Colonic mucosa (tissue), 4 donors: ENCODE data around the gene GBX2. TPM values are rescaled to one million over a fixed set of nuclear protein-coding genes. Genes with fewer than 3 reads are reported as not detected.

ENCODE experiments used
- DNase-seq: peaks from one replicate; pipeline ENCODE4 v3.0.0-alpha.2; 2020
- H3K27ac ChIP-seq: fragments of 200-600 bp; one replicate; pipeline ENCODE4 v1.8.0; 2021
- H3K27me3 ChIP-seq: fragments of 200-600 bp; one replicate; pipeline ENCODE4 v1.8.0; 2021
- H3K36me3 ChIP-seq: fragments of 200-600 bp; one replicate; pipeline ENCODE4 v1.8.0; 2021
- H3K4me1 ChIP-seq: fragments of 200-600 bp; one replicate; pipeline ENCODE4 v1.8.0; 2021; ENCODE audit warnings: mild to moderate bottlenecking
- H3K4me3 ChIP-seq: fragments of 200-600 bp; one replicate; pipeline ENCODE4 v1.8.0; 2021
- H3K9ac ChIP-seq, 2 donors: one replicate each; pipeline ENCODE4 v1.7.0; 2013; ENCODE audit warnings: control low read depth in 2 of 2, low read depth in 2 of 2, low read length in 2 of 2
- H3K9me3 ChIP-seq: fragments of 200-600 bp; one replicate; pipeline ENCODE4 v1.8.0; 2021
- CTCF ChIP-seq: fragments of 200-600 bp; IDR thresholded peaks from one replicate; pipeline ENCODE4 v1.8.0; 2022; ENCODE audit warnings: antibody characterized with exemption, mild to moderate bottlenecking
- intact Hi-C: fragments of 100-400 bp; cut with DNase I; formaldehyde crosslinking; loops from one replicate; pipeline ENCODE4 v1.14.1; 2022
- total RNA-seq, 2 donors: library from RNA; stranded (reverse); fragmentation: NEBNext Ultra II Directional in 1 of 2; extraction: Animal tissue kit (Norgen Biotek cat#: 25700) in 1 of 2; gene quantifications; one replicate each; pipeline ENCODE4 v1.2.1, GENCODE V29; 2021
- donor health status: healthy.
- donor health status: DM: no; HTN: no; CAD: no.
- donor health status: DM: no; HTN: no; CAD: no.

The GBX2 gene
- not detected for total RNA-seq

DNA sequence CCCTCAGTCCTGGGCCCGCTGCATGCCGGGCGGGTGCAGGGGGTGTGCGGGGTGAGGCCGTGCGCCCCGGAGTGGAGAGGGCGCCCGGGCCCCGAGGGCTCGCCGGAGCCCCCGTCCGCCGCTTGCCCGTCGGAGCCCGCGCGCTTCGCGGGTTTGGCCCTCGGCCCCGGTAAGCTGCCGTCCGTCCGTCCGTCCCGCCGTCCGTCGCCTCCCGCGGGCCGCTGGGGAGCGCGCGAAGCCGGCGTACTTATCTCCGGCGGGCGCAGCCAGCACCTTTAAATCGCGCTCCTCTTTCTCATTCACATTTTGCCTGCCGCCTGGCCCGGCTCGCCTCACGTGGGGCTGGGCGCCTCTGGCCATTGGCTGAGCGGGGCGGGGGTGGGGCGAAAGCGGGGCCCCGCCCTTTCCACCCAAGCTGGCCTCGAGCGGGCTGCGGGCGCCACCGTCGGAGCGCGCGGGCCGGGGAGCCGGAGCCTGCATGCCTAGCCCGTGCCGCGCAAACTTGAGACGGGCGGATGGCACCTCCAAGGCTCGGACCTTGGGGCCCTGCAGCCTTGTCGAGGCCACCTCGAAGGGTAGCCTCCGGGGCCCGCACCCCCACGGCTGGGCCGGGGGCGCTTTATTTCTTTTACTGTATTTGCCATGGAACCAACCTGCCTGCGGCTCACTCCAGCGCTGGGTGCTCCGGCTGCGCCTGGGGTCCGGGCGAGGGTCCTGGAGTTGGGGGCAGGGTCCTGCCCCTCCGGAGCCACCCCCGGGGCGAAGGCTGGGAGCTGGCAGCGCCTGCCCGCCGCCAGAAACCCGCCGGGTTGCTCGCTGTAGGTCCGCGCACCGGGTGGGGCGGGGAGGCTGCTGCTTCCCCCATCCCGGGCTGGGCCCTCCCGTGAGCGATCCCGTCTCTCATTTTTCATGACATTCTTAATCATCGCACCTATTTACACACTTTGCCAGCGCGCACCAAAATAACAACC, at the start of gene GBX2:
TSS of gene GBX2 (minus strand) at position 277 of the 971 bp plus-strand sequence. CDS start 415 bp downstream, outside the sequence.
- Histone ChIP-seq H3K36me3 (no peaks in the 10 kb centered on the region), H3K9me3 (no peaks in the 10 kb centered on the region), H3K27me3 (peaks cover 97% of the 10 kb centered on the region), H3K9ac (no peak within 1 kb of the TSS), H3K4me3 (peak within 1 kb of the TSS; percentile 21), H3K27ac (no peak within 1 kb of the TSS), H3K4me1 (peaks cover 27% of the 10 kb centered on the region)
- no peak for TF ChIP-seq CTCF
- peak; percentile 72 for DNase-seq
- intact Hi-C loops, result no loop called here

DNA sequence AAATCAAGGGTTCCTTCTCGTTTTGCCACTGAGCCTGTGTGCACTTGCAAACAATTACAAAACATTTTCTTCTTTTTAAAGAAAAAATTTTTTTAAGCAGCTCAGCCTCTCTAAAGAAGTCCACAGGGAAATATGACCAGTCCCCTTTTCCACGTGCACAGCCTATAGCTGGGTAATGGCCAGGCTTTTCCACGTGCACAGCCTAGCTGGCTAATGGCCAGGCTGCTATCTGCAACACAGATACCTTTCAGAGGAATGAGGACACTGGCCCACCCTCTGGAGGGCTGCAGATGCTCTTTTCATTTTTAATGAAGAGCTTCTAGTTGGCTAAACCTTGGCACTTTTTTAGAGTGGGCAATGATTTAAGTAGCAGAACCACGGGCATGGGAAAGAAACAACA, 49.7 kb upstream of the GBX2 start:
- TF ChIP-seq CTCF, result no peak
- Histone ChIP-seq H3K4me3 (no peak overlapping the region), H3K27me3 (peaks cover 4% of the 10 kb centered on the region), H3K27ac (no peak overlapping the region), H3K9ac (no peak overlapping the region), H3K4me1 (no peaks in the 10 kb centered on the region), H3K9me3 (no peaks in the 10 kb centered on the region), H3K36me3 (no peaks in the 10 kb centered on the region)
- peak; percentile 0 for DNase-seq
- intact Hi-C loops, result no loop called here

DNA sequence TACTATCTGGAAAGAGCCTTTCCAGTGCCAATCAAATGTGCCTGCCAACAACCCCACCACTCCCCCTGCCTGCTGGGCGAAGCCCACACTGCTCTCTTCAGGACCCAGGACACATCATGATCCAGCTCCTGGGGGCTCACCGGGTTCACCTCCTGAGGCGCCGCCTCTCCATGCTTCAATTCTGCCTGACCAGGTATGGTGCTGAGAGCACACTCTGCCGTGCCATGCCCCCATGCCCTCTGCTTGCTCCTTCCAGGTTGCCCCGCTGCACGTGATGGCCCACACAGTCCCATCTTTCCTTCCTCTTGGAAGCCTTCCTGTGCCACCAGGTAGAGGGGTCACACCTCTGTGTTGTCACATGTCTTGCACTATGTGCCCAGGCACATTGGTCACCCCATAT, 48.5 kb upstream of the GBX2 start:
- no peaks in the 10 kb centered on the region for H3K9me3 ChIP-seq
- peak; percentile 8 for DNase-seq
- no peak overlapping the region for H3K27ac ChIP-seq
- H3K36me3 ChIP-seq, result no peaks in the 10 kb centered on the region
- no peak overlapping the region for H3K9ac ChIP-seq
- no peaks in the 10 kb centered on the region for H3K4me1 ChIP-seq
- TF ChIP-seq CTCF, result no peak
- no peak overlapping the region for H3K4me3 ChIP-seq
- peaks cover 4% of the 10 kb centered on the region for H3K27me3 ChIP-seq
- intact Hi-C loops, result no loop called here

- Histone ChIP-seq H3K4me3 (no peak overlapping the region), H3K9me3 (no peaks in the 10 kb centered on the region), H3K36me3 (no peaks in the 10 kb centered on the region), H3K4me1 (no peaks in the 10 kb centered on the region), H3K27ac (no peak overlapping the region), H3K9ac (no peak overlapping the region), H3K27me3 (peaks cover 4% of the 10 kb centered on the region)
- intact Hi-C loops, result no loop called here
- no peak for DNase-seq
- TF ChIP-seq CTCF, result no peak
These were observed 47.7 kb upstream of the GBX2 start for GRCh38 chr2:236215761-236216333.

- DNase-seq, result no peak
- no peaks in the 10 kb centered on the region for H3K36me3 ChIP-seq
- TF ChIP-seq CTCF, result no peak
- no peaks in the 10 kb centered on the region for H3K9me3 ChIP-seq
- H3K4me1 ChIP-seq, result no peaks in the 10 kb centered on the region
- no peak overlapping the region for H3K4me3 ChIP-seq
- no peak overlapping the region for H3K27ac ChIP-seq
- H3K27me3 ChIP-seq, result peaks cover 4% of the 10 kb centered on the region
- H3K9ac ChIP-seq, result no peak overlapping the region
- intact Hi-C loops, result no loop called here
These were observed 47.0 kb upstream of the GBX2 start for GRCh38 chr2:236215196-236215595.
